H1 (cell line): Measurements from ENCODE around the gene IGF2R. TPM values are rescaled to one million over a fixed set of nuclear protein-coding genes. Genes with fewer than 3 reads are reported as not detected.

Source experiments
- CTCF ChIA-PET: fragments of 300-600 bp; sonication (Branson Sonifier 250); formaldehyde crosslinking; loops from one replicate; lab custom pipeline; 2021; ENCODE audit not compliant: partially characterized antibody; lab: Charles Lee
- POLR2A ChIA-PET: fragments of 300-600 bp; sonication (Branson Sonifier 250); formaldehyde crosslinking; loops from one replicate; lab custom pipeline; 2021; ENCODE audit warnings: inconsistent platforms; ENCODE audit not compliant: partially characterized antibody; lab: Charles Lee
- DNase-seq, 2 experiments: peaks; one replicate each; pipeline versions ENCODE4 v3.0.0 to v3.0.0-alpha.2; 2010 to 2022; ENCODE audit warnings: low spot score in 2 of 2, low read depth in 1 of 2, mixed read lengths in 1 of 2
- FAIRE-seq: peaks from 2 replicates; lab custom pipeline; 2011; peaks lifted over from hg19 to GRCh38; lab: Jason Lieb, UNC
- H2AFZ ChIP-seq: 2 replicates; pipeline ENCODE4 v1.8.1; 2012; ENCODE audit warnings: low read length, inconsistent platforms
- H2AK5ac ChIP-seq: 2 replicates; pipeline ENCODE4 v1.6.1; 2013; ENCODE audit warnings: low read depth, low read length
- H2BK120ac ChIP-seq: replicated peaks from 2 replicates; pipeline ENCODE3; 2013; ENCODE audit warnings: low read depth, low read length, inconsistent platforms
- H2BK12ac ChIP-seq: 2 replicates; pipeline ENCODE4 v1.6.1; 2013; ENCODE audit warnings: low read depth, low read length
- H2BK15ac ChIP-seq: 2 replicates; pipeline ENCODE4 v1.6.1; 2013; ENCODE audit warnings: low read length
- H2BK20ac ChIP-seq: 2 replicates; pipeline ENCODE4 v1.6.1; 2013; ENCODE audit warnings: low read length
- H2BK5ac ChIP-seq: 2 replicates; pipeline ENCODE4 v1.6.1; 2013; ENCODE audit warnings: low read depth, low read length
- H3K14ac ChIP-seq: 2 replicates; pipeline ENCODE4 v1.6.1; 2013; ENCODE audit warnings: inconsistent platforms; ENCODE audit not compliant: insufficient read length
- H3K18ac ChIP-seq: 2 replicates; pipeline ENCODE4 v1.6.1; 2013; ENCODE audit warnings: low read length; ENCODE audit errors: extremely low read depth
- H3K23ac ChIP-seq: 2 replicates; pipeline ENCODE4 v1.6.1; 2013; ENCODE audit warnings: inconsistent platforms; ENCODE audit not compliant: insufficient read length
- H3K23me2 ChIP-seq: 2 replicates; pipeline ENCODE4 v1.6.1; 2013; ENCODE audit warnings: low read depth, low read length
- H3K27ac ChIP-seq: 2 replicates; pipeline ENCODE4 v1.6.1; 2011; ENCODE audit warnings: low read depth, low read length, inconsistent platforms
- H3K27me3 ChIP-seq, 4 experiments: replicated peaks in 1 of 4; 1 replicate in 1 of 4; 2 replicates in 3 of 4; pipeline versions ENCODE4 v1.6.1 to v1.8.1; 2011 to 2013; ENCODE audit warnings: low read length in 3 of 4, mild to moderate bottlenecking in 3 of 4, inconsistent platforms in 2 of 4, mixed read lengths in 2 of 4, moderate library complexity in 1 of 4; ENCODE audit not compliant: control insufficient read depth in 3 of 4, insufficient read depth in 3 of 4; ENCODE audit errors: extremely low read depth in 1 of 4
- H3K36me3 ChIP-seq, 4 experiments: 2 replicates each; pipeline versions ENCODE4 v1.6.1 to v1.8.1; 2011 to 2013; ENCODE audit warnings: mild to moderate bottlenecking in 4 of 4, low read length in 3 of 4, moderate library complexity in 2 of 4, control low read depth in 1 of 4, inconsistent platforms in 1 of 4; ENCODE audit not compliant: insufficient read depth in 4 of 4, control insufficient read depth in 2 of 4
- H3K4ac ChIP-seq: replicated peaks from 2 replicates; pipeline ENCODE3; 2013; ENCODE audit warnings: low read length, low read depth, mixed read lengths, inconsistent platforms; ENCODE audit not compliant: insufficient read length
- H3K4me1 ChIP-seq, 4 experiments: replicated peaks in 1 of 4; 1 replicate in 1 of 4; 2 replicates in 3 of 4; pipeline versions ENCODE4 v1.6.1 to v1.8.1; 2011 to 2013; ENCODE audit warnings: low read length in 3 of 4, inconsistent platforms in 2 of 4, mixed read lengths in 1 of 4; ENCODE audit not compliant: insufficient read depth in 4 of 4, control insufficient read depth in 3 of 4
- H3K4me2 ChIP-seq, 2 experiments: 2 replicates each; pipeline versions ENCODE4 v1.6.1 to v1.8.1; 2011 to 2013; ENCODE audit warnings: low read depth in 2 of 2, low read length in 2 of 2, control low read depth in 1 of 2, inconsistent platforms in 1 of 2, mild to moderate bottlenecking in 1 of 2; ENCODE audit not compliant: insufficient read depth in 1 of 2
- H3K4me3 ChIP-seq, 4 experiments: fragments of 200-600, 300-600 bp in 1 of 4; sonication (generic), shearing (Covaris generic), sonication (Bioruptor Twin) in 1 of 4; 2 replicates each; pipeline versions ENCODE4 v1.5.1 to v1.8.1; 2011 to 2016; ENCODE audit warnings: low read length in 4 of 4, low read depth in 3 of 4, control low read depth in 2 of 4, inconsistent platforms in 2 of 4, mild to moderate bottlenecking in 2 of 4, mixed read lengths in 1 of 4, moderate library complexity in 1 of 4; ENCODE audit not compliant: insufficient read depth in 2 of 4; ENCODE audit errors: extremely low read depth in 1 of 4
- H3K56ac ChIP-seq: replicated peaks from 2 replicates; pipeline ENCODE3; 2013; ENCODE audit warnings: low read depth, mild to moderate bottlenecking, mixed read lengths, low read length, inconsistent platforms; ENCODE audit not compliant: insufficient read length
- H3K79me1 ChIP-seq: 2 replicates; pipeline ENCODE4 v1.6.1; 2013; ENCODE audit warnings: low read depth, low read length, control low read depth
- H3K79me2 ChIP-seq, 2 experiments: 2 replicates each; pipeline versions ENCODE4 v1.6.1 to v1.8.1; 2012 to 2013; ENCODE audit warnings: low read length in 2 of 2, mild to moderate bottlenecking in 2 of 2, inconsistent platforms in 1 of 2; ENCODE audit not compliant: insufficient read depth in 2 of 2, control insufficient read depth in 1 of 2
- H3K9ac ChIP-seq, 4 experiments: replicated peaks in 1 of 4; 1 replicate in 1 of 4; 2 replicates in 3 of 4; pipeline versions ENCODE4 v1.6.1 to v1.8.1; 2011 to 2013; ENCODE audit warnings: low read depth in 3 of 4, low read length in 3 of 4, control low read depth in 2 of 4, mild to moderate bottlenecking in 2 of 4, moderate library complexity in 2 of 4, inconsistent platforms in 1 of 4; ENCODE audit errors: extremely low read depth in 1 of 4
- H3K9me3 ChIP-seq, 2 experiments: 2 replicates each; pipeline versions ENCODE4 v1.6.1 to v1.8.1; 2012 to 2013; ENCODE audit warnings: mild to moderate bottlenecking in 2 of 2, moderate library complexity in 2 of 2, control low read depth in 1 of 2, inconsistent platforms in 1 of 2, low read depth in 1 of 2, low read length in 1 of 2, mixed read lengths in 1 of 2; ENCODE audit not compliant: insufficient read depth in 2 of 2
- H4K20me1 ChIP-seq, 2 experiments: replicated peaks in 1 of 2; 2 replicates each; pipeline versions ENCODE3 to v1.8.1; 2011 to 2013; ENCODE audit warnings: inconsistent platforms in 2 of 2, low read length in 2 of 2, mild to moderate bottlenecking in 1 of 2; ENCODE audit not compliant: insufficient read depth in 2 of 2, control insufficient read depth in 1 of 2
- H4K5ac ChIP-seq: 2 replicates; pipeline ENCODE4 v1.6.1; 2013; ENCODE audit warnings: low read length, low read depth, mixed read lengths, inconsistent platforms; ENCODE audit not compliant: insufficient read length
- H4K8ac ChIP-seq: 2 replicates; pipeline ENCODE4 v1.8.0; 2013; ENCODE audit warnings: mild to moderate bottlenecking, moderate library complexity, low read length, inconsistent platforms; ENCODE audit not compliant: insufficient read depth; ENCODE audit errors: extremely low read depth
- H4K91ac ChIP-seq: replicated peaks from 2 replicates; pipeline ENCODE3; 2013; ENCODE audit warnings: low read length, mixed read lengths, inconsistent platforms; ENCODE audit not compliant: insufficient read length
- BACH1 ChIP-seq: IDR thresholded peaks from 2 replicates; pipeline ENCODE4 v1.6.1; 2012; ENCODE audit warnings: low read length, improper control_type of control experiment
- CEBPB ChIP-seq: IDR thresholded peaks from 2 replicates; pipeline ENCODE4 v1.6.1; 2012; ENCODE audit warnings: low read depth, low read length
- CTBP2 ChIP-seq: IDR thresholded peaks from 2 replicates; pipeline ENCODE4 v1.7.0; 2011; ENCODE audit warnings: borderline replicate concordance, mild to moderate bottlenecking, moderate library complexity, mixed read lengths, low read length; ENCODE audit not compliant: insufficient read depth, insufficient read length
- EP300 ChIP-seq, 2 experiments: IDR thresholded peaks; 1 replicate in 1 of 2; 2 replicates in 1 of 2; pipeline ENCODE4 v1.6.1; 2011 to 2012; ENCODE audit warnings: low read depth in 2 of 2, low read length in 2 of 2, mild to moderate bottlenecking in 2 of 2, borderline replicate concordance in 1 of 2, inconsistent platforms in 1 of 2, moderate library complexity in 1 of 2
- FOSL1 ChIP-seq: IDR thresholded peaks from 2 replicates; pipeline ENCODE4 v1.6.1; 2011; ENCODE audit warnings: mild to moderate bottlenecking, low read depth, low read length, moderate library complexity; ENCODE audit not compliant: insufficient read depth
- JUN ChIP-seq: IDR thresholded peaks from 2 replicates; pipeline ENCODE4 v1.6.1; 2011; ENCODE audit warnings: low read depth, mild to moderate bottlenecking, improper control_type of control experiment, low read length
- KDM4A ChIP-seq: IDR thresholded peaks from one replicate; pipeline ENCODE4 v1.7.1; 2012; ENCODE audit warnings: low read depth, mild to moderate bottlenecking, moderate library complexity, low read length, inconsistent platforms; ENCODE audit not compliant: severe bottlenecking
- POLR2AphosphoS5 ChIP-seq: IDR thresholded peaks from 2 replicates; pipeline ENCODE4 v1.6.1; 2011; ENCODE audit warnings: low read depth, low read length
- RBBP5 ChIP-seq: IDR thresholded peaks from 2 replicates; pipeline ENCODE4 v1.7.1; 2012; ENCODE audit warnings: low read depth, mild to moderate bottlenecking, inconsistent platforms, low read length, moderate library complexity, borderline replicate concordance
- SP2 ChIP-seq: IDR thresholded peaks from 2 replicates; pipeline ENCODE4 v1.6.1; 2012; ENCODE audit warnings: mild to moderate bottlenecking, low read length, inconsistent platforms
- TCF12 ChIP-seq: IDR thresholded peaks from 2 replicates; pipeline ENCODE4 v1.6.1; 2011; ENCODE audit warnings: low read depth, mild to moderate bottlenecking, low read length
- WGBS, 2 experiments: shearing (Covaris generic) in 1 of 2; methylation state at CpG; one replicate each; pipeline versions ENCODE4 v1.1.6 to v1.1.7; 2013 to 2015; ENCODE audit warnings: low lambda C conversion rate in 2 of 2, mixed read lengths in 2 of 2, inconsistent platforms in 1 of 2, low coverage in 1 of 2, missing lambda C conversion rate in 1 of 2; ENCODE audit not compliant: insufficient replicate concordance in 2 of 2, insufficient coverage in 1 of 2, insufficient read length in 1 of 2; ENCODE audit errors: extremely low coverage in 1 of 2, missing lambda C conversion rate in 1 of 2; 5-methylcytosine and 5-hydroxymethylcytosine counted together
- polyA plus RNA-seq, 7 experiments: library from polyadenylated mRNA; depleted of rRNA in 3 of 7; stranded (reverse) in 5 of 7; unstranded in 2 of 7; fragments of >200 nt in 5 of 7; fragments of 200-250 nt in 2 of 7; gene quantifications; 1 replicate in 5 of 7; 2 replicates in 1 of 7; 4 replicates in 1 of 7; pipeline versions ENCODE4 v1.2.1 to v1.2.3, GENCODE V29; 2011 to 2013; ENCODE audit warnings: missing spikeins in 2 of 7, mixed read lengths in 2 of 7
- total RNA-seq: library from RNA; stranded (reverse); fragmentation: NEBNext Ultra II Directional; extraction: Animal tissue kit (Norgen Biotek cat#: 25700); gene quantifications from 2 replicates; pipeline ENCODE4 v1.2.1, GENCODE V29; 2021

IGF2R gene
- total and polyA plus RNA-seq, 2 of the 8 experiments (the other 6 are each of a cell fraction or from before 2014, with no cell fraction given): 20.6 to 74.1 TPM

DNA sequence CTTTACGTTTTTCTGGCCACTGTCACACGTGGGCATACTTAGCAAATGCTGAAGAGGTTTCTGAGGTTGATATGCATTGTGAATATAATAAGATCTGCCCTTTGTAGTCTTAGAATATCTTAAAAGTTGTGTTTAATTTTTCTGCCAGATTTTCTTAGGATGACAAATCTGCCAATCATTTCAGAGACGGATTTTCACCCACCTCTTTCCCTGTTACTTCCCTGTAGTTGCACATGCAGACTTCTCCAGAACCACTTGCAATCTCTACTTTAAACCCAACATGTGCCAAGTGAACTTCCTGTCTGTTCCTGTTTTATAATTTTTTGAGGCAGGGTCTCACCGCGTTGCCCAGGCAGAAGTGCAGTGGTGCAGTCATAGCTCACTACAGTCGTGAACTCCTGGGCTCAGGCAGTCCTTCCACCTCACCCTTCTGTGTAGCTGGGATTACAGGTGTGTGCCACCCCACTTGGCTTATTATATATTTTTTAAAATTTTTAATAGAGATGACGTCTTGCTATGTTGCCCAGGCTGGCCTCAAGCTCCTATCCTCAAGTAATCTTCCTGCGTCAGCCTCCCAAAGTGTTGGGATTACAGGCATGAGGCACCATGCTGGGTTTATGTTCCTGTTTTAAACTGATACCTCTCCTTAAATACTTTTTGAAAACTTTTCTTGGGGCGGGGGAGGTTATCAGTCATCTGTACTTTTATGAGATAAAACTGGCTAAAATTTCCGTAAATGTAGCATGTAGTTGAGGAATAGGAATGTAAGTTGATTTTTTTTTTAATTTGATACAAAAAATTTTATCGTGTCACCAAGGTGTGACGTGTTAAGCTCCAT is 2.7 kb downstream of the IGF2R start:
- Histone ChIP-seq H4K5ac (no peak overlapping the region), H4K91ac (no peak overlapping the region), H2BK120ac (no peak overlapping the region), H2AK5ac (no peak overlapping the region; the same call in 1 of the 2 replicates), H2AFZ (no peak overlapping the region), H2BK5ac (no peak overlapping the region), H3K27ac (no peak overlapping the region), H3K36me3 (no peaks in the 10 kb centered on the region), H3K4me2 (peak overlapping the region in 1 of 2 experiments; percentile 76; a peak in 1 of 4 replicates), H3K27me3 (no peaks in the 10 kb centered on the region), H4K8ac (no peak overlapping the region), H3K23ac (no peak overlapping the region), H3K79me1 (peaks cover 17% of the 10 kb centered on the region), H3K4me1 (peaks cover 5 to 23% (median 14%) of the 10 kb centered on the region in 4 experiments; a peak in 6 of 7 replicates), H4K20me1 (peaks cover 9 to 15% of the 10 kb centered on the region in 2 experiments), H3K9me3 (no peaks in the 10 kb centered on the region), H2BK12ac (no peak overlapping the region), H3K9ac (no peak overlapping the region), H3K14ac (no peak overlapping the region), H2BK20ac (no peak overlapping the region), H2BK15ac (peak overlapping the region; percentile 94; the same call in 1 of the 2 replicates), H3K23me2 (peaks cover 5% of the 10 kb centered on the region), H3K79me2 (peaks cover 41 to 67% of the 10 kb centered on the region in 2 experiments), H3K4me3 (no peak overlapping the region), H3K4ac (no peak overlapping the region), H3K56ac (no peak overlapping the region), H3K18ac (no peak overlapping the region)
- ChIA-PET CTCF (interaction anchor here (1.0 to 1.1 kb wide), 2 partner anchors 28 to 29 kb away, joined by 3 read pairs; no protein-coding TSS in a partner anchor), POLR2A (interaction anchor here (1.0 kb wide), 1 partner anchor 10 kb away, joined by 3 read pairs; no protein-coding TSS in a partner anchor)
- 87% methylated on average over 12 of the region's 12 CpGs; no CpG with 5 or more reads in 1 of the 2 experiments for WGBS, 2 experiments
- FAIRE-seq (no peak), DNase-seq (no peak)
- no peak for TF ChIP-seq JUN
- TF ChIP-seq CTBP2: no peak
- no peak for TF ChIP-seq EP300 (IDR thresholded peaks at IDR 0.05; ENCODE audit: borderline replicate concordance in 1 of 2, low read depth in 2 of 2, low read length in 2 of 2)
- TF ChIP-seq SP2: no peak
- TF ChIP-seq KDM4A: no peak
- no peak for TF ChIP-seq BACH1
- TF ChIP-seq POLR2AphosphoS5: no peak
- TF ChIP-seq FOSL1: no peak
- no peak for TF ChIP-seq CEBPB
- TF ChIP-seq TCF12: no peak
- TF ChIP-seq RBBP5: no peak
